Measurements from ENCODE around the gene RNF43. TPM values are rescaled to one million over a fixed set of nuclear protein-coding genes. Genes with fewer than 3 reads are reported as not detected.
"Not testable (repeated sequence)": the region's sequence is repeated elsewhere in the genome, so short reads cannot be mapped to it uniquely, and the experiment has no call there.

The RNF43 gene
- total RNA-seq, 1 experiment from 2014 or later = 1.8 TPM

GRCh38 chr17:58409432-58409831 is 7.9 kb downstream of the RNF43 start:
- no peak for DNase-seq (ENCODE audit: low spot score)

GRCh38 chr17:58403311-58403710 is 14.0 kb downstream of the RNF43 start:
- no peak for DNase-seq (ENCODE audit: low spot score)

GRCh38 chr17:58402679-58403078 is 14.7 kb downstream of the RNF43 start:
- DNase-seq (ENCODE audit: low spot score) = peak; percentile 37

GRCh38 chr17:58402047-58402446 is 15.3 kb downstream of the RNF43 start:
- peak; percentile 50 for DNase-seq (ENCODE audit: low spot score)

- DNase-seq (ENCODE audit: low spot score) = no peak
Observed at GRCh38 chr17:58401287-58401686, 16.0 kb downstream of the RNF43 start.

GRCh38 chr17:58400826-58401225 is 16.5 kb downstream of the RNF43 start:
- no peak for DNase-seq (ENCODE audit: low spot score)

GRCh38 chr17:58399974-58400373 is 17.4 kb downstream of the RNF43 start:
- no peak for DNase-seq (ENCODE audit: low spot score)

GRCh38 chr17:58398574-58399266 is 18.6 kb downstream of the RNF43 start:
- no peak for DNase-seq (ENCODE audit: low spot score)

- not testable (repeated sequence) for DNase-seq (ENCODE audit: low spot score)
Observed at GRCh38 chr17:58397421-58397820, 19.9 kb downstream of the RNF43 start.

- DNase-seq (ENCODE audit: low spot score) = no peak
Observed at GRCh38 chr17:58396173-58396572, 21.2 kb downstream of the RNF43 start.

GRCh38 chr17:58394534-58395223 is 22.7 kb downstream of the RNF43 start:
- no peak for DNase-seq (ENCODE audit: low spot score)

- DNase-seq (ENCODE audit: low spot score) = peak; percentile 79
Observed at GRCh38 chr17:58391302-58391984, 25.9 kb downstream of the RNF43 start.

- no peak for DNase-seq (ENCODE audit: low spot score)
Observed at GRCh38 chr17:58390884-58391283, 26.4 kb downstream of the RNF43 start.

- DNase-seq (ENCODE audit: low spot score) = no peak
Observed at GRCh38 chr17:58388302-58389190, 28.8 kb downstream of the RNF43 start.

- no peak for DNase-seq (ENCODE audit: low spot score)
Observed at GRCh38 chr17:58387834-58388233, 29.5 kb downstream of the RNF43 start.

GRCh38 chr17:58386708-58387107 is 30.6 kb downstream of the RNF43 start:
- no peak for DNase-seq (ENCODE audit: low spot score)

GRCh38 chr17:58385359-58385899 is 31.9 kb downstream of the RNF43 start:
- DNase-seq (ENCODE audit: low spot score) = no peak

- DNase-seq (ENCODE audit: low spot score) = no peak
Observed at GRCh38 chr17:58384897-58385296, 32.4 kb downstream of the RNF43 start.

GRCh38 chr17:58383892-58384462 is 33.4 kb downstream of the RNF43 start:
- DNase-seq (ENCODE audit: low spot score) = no peak

GRCh38 chr17:58382872-58383242 is 34.5 kb downstream of the RNF43 start:
- DNase-seq (ENCODE audit: low spot score) = no peak

Data from H4 (cell line).